Activated CD4-positive, alpha-beta T cell treated with anti-CD3 and anti-CD28 coated beads, Interleukin-2, amount 10 ng/mL, durations not matched to agents 7 days and 5 days (primary cell): ENCODE results near the gene THBS2. TPM values are rescaled to one million over a fixed set of nuclear protein-coding genes. Genes with fewer than 3 reads are reported as not detected.

ENCODE experiments used
- CTCF ChIA-PET: fragments of 350-600 bp; sonication (Branson Sonifier 250); formaldehyde crosslinking; loops from one replicate; lab custom pipeline; 2021; ENCODE audit warnings: antibody characterized with exemption; lab: Charles Lee
- POLR2A ChIA-PET: fragments of 350-600 bp; sonication (Branson Sonifier 250); formaldehyde crosslinking; loops from one replicate; lab custom pipeline; 2021; ENCODE audit warnings: antibody characterized with exemption; lab: Charles Lee
- DNase-seq: peaks from one replicate; pipeline ENCODE4 v3.0.0-alpha.2; 2020
- H3K27ac Mint-ChIP-seq: one replicate; pipeline ENCODE4 v1.8.0; 2021; ENCODE audit warnings: mild to moderate bottlenecking, moderate library complexity, mixed read lengths
- H3K27me3 Mint-ChIP-seq: one replicate; pipeline ENCODE4 v1.8.0; 2021; ENCODE audit warnings: mixed read lengths
- H3K36me3 Mint-ChIP-seq: one replicate; pipeline ENCODE4 v1.8.0; 2021; ENCODE audit warnings: low read depth, mixed read lengths
- H3K4me1 Mint-ChIP-seq: one replicate; pipeline ENCODE4 v1.8.0; 2021; ENCODE audit warnings: mixed read lengths
- H3K4me3 Mint-ChIP-seq: one replicate; pipeline ENCODE4 v1.8.0; 2021; ENCODE audit warnings: mild to moderate bottlenecking, moderate library complexity, mixed read lengths
- H3K9me3 Mint-ChIP-seq: one replicate; pipeline ENCODE4 v1.8.0; 2021; ENCODE audit warnings: mixed read lengths
- total RNA-seq, 2 experiments: library from RNA; stranded (reverse); gene quantifications; one replicate each; pipeline ENCODE4 v1.2.3, GENCODE V29; 2021

THBS2 gene
- total RNA-seq, 2 experiments from 2014 or later: not detected

- no peak overlapping the region for H3K27ac Mint-ChIP-seq
- peaks cover 19% of the 10 kb centered on the region for H3K9me3 Mint-ChIP-seq
- ChIA-PET POLR2A (no interaction called here), CTCF (no interaction called here)
- no peaks in the 10 kb centered on the region for H3K27me3 Mint-ChIP-seq
- no peak for DNase-seq
- no peaks in the 10 kb centered on the region for H3K4me1 Mint-ChIP-seq
- H3K4me3 Mint-ChIP-seq: no peak overlapping the region
- no peaks in the 10 kb centered on the region for H3K36me3 Mint-ChIP-seq
These were observed 21.1 kb downstream of the THBS2 start for GRCh38 chr6:169232507-169232931.

GRCh38 chr6:169231790-169232506 is 21.7 kb downstream of the THBS2 start:
- Mint-ChIP-seq H3K27ac (no peak overlapping the region), H3K27me3 (no peaks in the 10 kb centered on the region), H3K4me1 (no peaks in the 10 kb centered on the region), H3K9me3 (peaks cover 19% of the 10 kb centered on the region), H3K4me3 (no peak overlapping the region), H3K36me3 (no peaks in the 10 kb centered on the region)
- ChIA-PET CTCF (no interaction called here), POLR2A (no interaction called here)
- no peak for DNase-seq

- ChIA-PET POLR2A (no interaction called here), CTCF (no interaction called here)
These were observed 22.5 kb downstream of the THBS2 start for GRCh38 chr6:169230946-169231789.

DNA sequence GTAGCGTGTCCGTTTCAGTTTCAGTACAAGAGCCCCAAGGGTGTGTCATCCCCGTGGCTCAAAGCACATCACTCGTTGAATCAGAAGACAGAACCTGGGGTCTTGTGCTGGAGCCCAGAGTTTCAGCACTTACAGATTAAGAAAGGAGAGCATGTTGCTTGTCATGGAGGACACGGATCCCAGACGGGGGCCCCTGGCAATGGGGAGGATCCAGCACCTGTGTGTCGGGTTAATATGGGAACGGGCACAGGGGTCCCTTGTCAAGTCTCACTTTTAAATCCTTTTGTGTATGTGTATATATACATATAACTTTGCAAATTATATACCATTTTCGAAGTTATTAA is 23.4 kb downstream of the THBS2 start:
- ChIA-PET POLR2A (no interaction called here), CTCF (no interaction called here)
- Mint-ChIP-seq H3K36me3 (no peaks in the 10 kb centered on the region), H3K27me3 (no peaks in the 10 kb centered on the region), H3K4me3 (no peak overlapping the region), H3K9me3 (peaks cover 16% of the 10 kb centered on the region), H3K27ac (no peak overlapping the region), H3K4me1 (no peaks in the 10 kb centered on the region)
- no peak for DNase-seq

More at GRCh38 chr6:169230946-169231789, 22.5 kb downstream of the THBS2 start:
- H3K9me3 Mint-ChIP-seq: peaks cover 19% of the 10 kb centered on the region
- no peaks in the 10 kb centered on the region for H3K4me1 Mint-ChIP-seq
- H3K36me3 Mint-ChIP-seq: no peaks in the 10 kb centered on the region
- H3K27ac Mint-ChIP-seq: no peak overlapping the region
- no peaks in the 10 kb centered on the region for H3K27me3 Mint-ChIP-seq
- no peak for DNase-seq
- H3K4me3 Mint-ChIP-seq: no peak overlapping the region

DNA sequence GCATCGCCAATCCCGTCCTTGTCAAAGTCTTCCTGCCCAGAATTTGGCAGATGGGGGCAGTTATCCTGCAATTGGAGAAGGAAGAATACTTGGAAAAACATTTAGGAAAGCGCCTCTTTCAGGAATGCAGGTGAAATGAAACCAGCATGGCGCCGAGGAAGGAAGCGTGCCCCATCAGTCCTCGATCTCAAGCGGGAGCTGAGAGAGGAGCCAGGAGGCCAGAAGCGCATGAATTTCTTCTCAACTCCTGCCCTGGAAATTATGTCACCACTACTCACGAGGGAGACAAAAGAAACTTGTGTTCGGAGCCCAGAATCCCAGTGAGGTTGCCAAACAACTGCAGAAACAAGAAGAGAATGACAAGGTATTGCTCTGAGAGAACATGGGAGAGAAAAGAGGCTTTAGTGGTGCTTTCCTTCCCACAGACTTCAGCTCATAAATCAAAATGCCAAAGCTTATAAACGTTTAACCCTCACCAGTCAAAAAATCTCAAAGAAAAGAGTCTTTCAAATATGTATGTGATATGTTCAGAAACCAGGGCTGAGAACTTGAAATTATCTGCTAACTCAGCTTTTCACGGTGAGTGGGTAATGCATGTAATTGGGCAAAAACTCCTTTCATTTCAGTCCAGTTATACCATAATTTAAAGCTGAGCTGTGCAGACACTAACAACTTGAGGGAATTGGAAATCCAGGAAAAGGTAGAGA is 23.9 kb downstream of the THBS2 start:
- no peaks in the 10 kb centered on the region for H3K27me3 Mint-ChIP-seq
- no peak overlapping the region for H3K27ac Mint-ChIP-seq
- H3K4me3 Mint-ChIP-seq: no peak overlapping the region
- H3K36me3 Mint-ChIP-seq: no peaks in the 10 kb centered on the region
- H3K9me3 Mint-ChIP-seq: peaks cover 16% of the 10 kb centered on the region
- ChIA-PET POLR2A (no interaction called here), CTCF (interaction anchor here (0.6 to 0.9 kb wide), 2 partner anchors 24 to 45 kb away, joined by 3 read pairs; no protein-coding TSS in a partner anchor)
- H3K4me1 Mint-ChIP-seq: no peaks in the 10 kb centered on the region
- DNase-seq: no peak

GRCh38 chr6:169227116-169227515 is 26.5 kb downstream of the THBS2 start:
- Mint-ChIP-seq H3K9me3 (peaks cover 2% of the 10 kb centered on the region), H3K4me3 (no peak overlapping the region), H3K27ac (no peak overlapping the region), H3K4me1 (no peaks in the 10 kb centered on the region), H3K36me3 (no peaks in the 10 kb centered on the region), H3K27me3 (no peaks in the 10 kb centered on the region)
- no peak for DNase-seq
- ChIA-PET CTCF (no interaction called here), POLR2A (no interaction called here)

GRCh38 chr6:169225887-169226286 is 27.8 kb downstream of the THBS2 start:
- no peak overlapping the region for H3K27ac Mint-ChIP-seq
- peaks cover 3% of the 10 kb centered on the region for H3K9me3 Mint-ChIP-seq
- no peak for DNase-seq
- no peaks in the 10 kb centered on the region for H3K36me3 Mint-ChIP-seq
- H3K4me1 Mint-ChIP-seq: no peaks in the 10 kb centered on the region
- ChIA-PET POLR2A (no interaction called here), CTCF (no interaction called here)
- no peak overlapping the region for H3K4me3 Mint-ChIP-seq
- H3K27me3 Mint-ChIP-seq: no peaks in the 10 kb centered on the region

DNA sequence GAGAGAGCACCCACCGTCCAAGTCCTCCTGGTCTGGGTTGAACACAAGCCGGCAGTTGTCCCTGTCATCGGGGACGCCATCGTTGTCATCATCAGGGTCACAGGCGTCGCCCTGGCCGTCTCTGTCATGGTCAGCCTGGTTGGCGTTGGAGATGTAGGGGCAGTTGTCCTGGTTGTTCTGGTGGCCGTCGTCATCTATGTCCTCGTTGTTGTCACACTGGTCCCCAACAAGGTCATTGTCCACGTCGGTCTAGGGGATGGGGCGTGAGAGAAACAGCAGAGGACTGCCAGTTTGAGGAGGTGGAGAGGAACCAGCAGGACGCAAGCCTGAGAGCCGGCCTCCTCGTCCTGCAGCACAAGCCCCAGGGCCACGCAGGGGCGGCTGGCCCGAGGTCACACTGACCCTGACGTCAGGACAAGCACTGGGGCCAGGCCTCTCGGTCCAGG is 28.5 kb downstream of the THBS2 start:
- Mint-ChIP-seq H3K27ac (no peak overlapping the region), H3K27me3 (no peaks in the 10 kb centered on the region), H3K9me3 (peaks cover 3% of the 10 kb centered on the region), H3K4me1 (no peaks in the 10 kb centered on the region), H3K36me3 (no peaks in the 10 kb centered on the region), H3K4me3 (no peak overlapping the region)
- ChIA-PET CTCF (no interaction called here), POLR2A (no interaction called here)
- DNase-seq: no peak

DNA sequence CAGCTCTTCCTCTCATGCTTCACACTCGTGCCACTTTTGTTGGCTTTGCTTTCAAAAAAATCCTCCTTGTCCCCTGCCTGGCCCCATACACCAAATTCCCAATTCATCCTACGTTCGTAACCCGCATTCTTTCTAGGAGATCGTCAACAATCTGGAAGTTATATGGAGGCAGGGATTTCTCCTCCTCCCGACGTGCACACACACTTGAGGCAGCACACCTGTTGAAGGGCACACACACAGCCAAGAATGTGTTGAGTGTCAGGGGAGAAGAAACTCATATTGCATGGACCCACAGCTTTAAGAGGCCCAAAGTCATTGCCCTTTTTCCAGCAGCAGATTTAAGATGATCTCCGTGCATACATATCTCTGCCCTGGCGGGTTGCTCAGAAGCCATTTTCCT is 28.9 kb downstream of the THBS2 start:
- Mint-ChIP-seq H3K27ac (no peak overlapping the region), H3K4me1 (no peaks in the 10 kb centered on the region), H3K27me3 (no peaks in the 10 kb centered on the region), H3K9me3 (peaks cover 3% of the 10 kb centered on the region), H3K36me3 (no peaks in the 10 kb centered on the region), H3K4me3 (no peak overlapping the region)
- ChIA-PET POLR2A (no interaction called here), CTCF (interaction anchor here (1.4 kb wide), 1 partner anchor 11 kb away, joined by 3 read pairs; no protein-coding TSS in a partner anchor)
- no peak for DNase-seq

DNA sequence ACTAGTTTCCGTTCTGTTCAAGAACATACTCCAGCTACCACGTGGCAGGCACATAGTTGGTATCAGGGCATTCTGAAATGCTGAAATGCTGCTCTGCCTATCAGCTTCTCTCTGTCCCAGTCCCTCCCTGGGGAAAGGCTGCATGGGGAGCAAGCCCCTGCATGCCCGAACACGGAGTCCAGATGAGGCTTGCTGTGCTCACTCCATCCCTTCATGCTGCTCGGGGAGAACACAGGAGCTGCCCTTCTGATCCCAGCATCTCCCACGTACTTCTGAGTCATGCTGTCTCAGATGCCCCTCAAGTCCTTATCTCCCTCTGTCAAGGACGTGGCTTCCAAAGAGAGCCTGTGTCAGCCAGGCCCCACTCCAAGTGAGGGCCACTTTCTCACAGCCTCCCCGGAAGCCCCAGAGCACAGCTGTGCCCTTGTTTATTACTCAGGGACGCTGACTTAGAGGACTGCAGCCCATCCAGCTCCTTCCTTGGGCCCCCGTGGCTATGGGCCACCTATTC is 29.4 kb downstream of the THBS2 start:
- no peak for DNase-seq
- ChIA-PET CTCF (interaction anchor here (1.4 kb wide), 1 partner anchor 10 kb away, joined by 3 read pairs; no protein-coding TSS in a partner anchor), POLR2A (no interaction called here)
- no peaks in the 10 kb centered on the region for H3K36me3 Mint-ChIP-seq
- H3K27ac Mint-ChIP-seq: no peak overlapping the region
- no peaks in the 10 kb centered on the region for H3K4me1 Mint-ChIP-seq
- no peak overlapping the region for H3K4me3 Mint-ChIP-seq
- H3K27me3 Mint-ChIP-seq: no peaks in the 10 kb centered on the region
- H3K9me3 Mint-ChIP-seq: peaks cover 3% of the 10 kb centered on the region

GRCh38 chr6:169223006-169223405 is 30.6 kb downstream of the THBS2 start:
- H3K4me3 Mint-ChIP-seq: no peak overlapping the region
- H3K27ac Mint-ChIP-seq: no peak overlapping the region
- ChIA-PET POLR2A (no interaction called here), CTCF (no interaction called here)
- no peak for DNase-seq
- H3K4me1 Mint-ChIP-seq: no peaks in the 10 kb centered on the region
- H3K36me3 Mint-ChIP-seq: no peaks in the 10 kb centered on the region
- peaks cover 3% of the 10 kb centered on the region for H3K9me3 Mint-ChIP-seq
- no peaks in the 10 kb centered on the region for H3K27me3 Mint-ChIP-seq

DNA sequence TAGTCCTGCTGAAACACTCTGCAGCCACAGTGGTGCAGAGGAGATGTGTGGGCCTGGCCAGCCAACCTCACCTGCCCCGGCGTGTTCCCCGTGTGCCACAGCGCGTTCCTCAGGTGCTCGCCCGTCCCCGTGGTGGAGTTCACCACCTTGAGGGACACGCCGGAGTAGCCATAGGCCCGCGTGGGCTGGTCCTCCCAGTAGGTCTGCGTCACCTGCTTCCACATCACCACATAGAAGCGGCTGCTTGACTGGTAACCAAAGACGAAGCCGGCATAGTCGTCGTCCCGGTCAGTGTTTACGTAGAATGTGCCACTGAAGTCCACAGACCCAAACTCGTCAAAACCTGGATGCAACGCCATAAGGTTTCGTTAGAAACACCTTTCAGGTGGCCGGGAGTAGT is 31.5 kb downstream of the THBS2 start:
- H3K4me3 Mint-ChIP-seq: no peak overlapping the region
- no peaks in the 10 kb centered on the region for H3K27me3 Mint-ChIP-seq
- H3K4me1 Mint-ChIP-seq: no peaks in the 10 kb centered on the region
- DNase-seq: no peak
- POLR2A ChIA-PET: no interaction called here
- CTCF ChIA-PET: no interaction called here
- no peaks in the 10 kb centered on the region for H3K36me3 Mint-ChIP-seq
- peaks cover 6% of the 10 kb centered on the region for H3K9me3 Mint-ChIP-seq
- no peak overlapping the region for H3K27ac Mint-ChIP-seq

DNA sequence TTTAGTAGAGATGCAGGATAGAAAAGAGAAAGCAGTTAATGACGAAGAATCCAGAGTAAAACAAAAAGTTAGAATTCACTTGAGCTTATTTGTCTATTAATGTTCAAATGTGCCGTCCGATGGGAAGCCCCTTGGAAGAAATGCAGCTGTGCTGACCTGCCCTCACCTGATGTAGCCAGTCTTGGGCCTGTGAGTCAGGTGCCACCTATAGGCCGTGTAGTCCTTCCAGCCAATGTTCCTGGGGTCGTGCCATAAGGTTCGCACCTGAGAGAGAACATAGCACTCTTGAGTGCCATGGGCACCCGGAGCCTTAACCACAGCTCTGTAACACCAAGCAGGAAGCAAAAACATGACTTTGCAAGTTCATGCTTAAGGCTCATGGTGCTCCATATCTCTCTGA is 32.4 kb downstream of the THBS2 start:
- no peaks in the 10 kb centered on the region for H3K4me1 Mint-ChIP-seq
- no peak overlapping the region for H3K4me3 Mint-ChIP-seq

More for the DNA sequence above, 32.4 kb downstream of the THBS2 start:
- no peak for DNase-seq
- Mint-ChIP-seq H3K36me3 (no peaks in the 10 kb centered on the region), H3K9me3 (peaks cover 6% of the 10 kb centered on the region), H3K27ac (no peak overlapping the region), H3K27me3 (no peaks in the 10 kb centered on the region)
- POLR2A ChIA-PET: no interaction called here
- CTCF ChIA-PET: no interaction called here
